ENCODE results near the gene TLR3. TPM values are rescaled to one million over a fixed set of nuclear protein-coding genes. Genes with fewer than 3 reads are reported as not detected.

Gene TLR3
- total RNA-seq, 1 donor from 2014 or later = 1.9 TPM

DNA sequence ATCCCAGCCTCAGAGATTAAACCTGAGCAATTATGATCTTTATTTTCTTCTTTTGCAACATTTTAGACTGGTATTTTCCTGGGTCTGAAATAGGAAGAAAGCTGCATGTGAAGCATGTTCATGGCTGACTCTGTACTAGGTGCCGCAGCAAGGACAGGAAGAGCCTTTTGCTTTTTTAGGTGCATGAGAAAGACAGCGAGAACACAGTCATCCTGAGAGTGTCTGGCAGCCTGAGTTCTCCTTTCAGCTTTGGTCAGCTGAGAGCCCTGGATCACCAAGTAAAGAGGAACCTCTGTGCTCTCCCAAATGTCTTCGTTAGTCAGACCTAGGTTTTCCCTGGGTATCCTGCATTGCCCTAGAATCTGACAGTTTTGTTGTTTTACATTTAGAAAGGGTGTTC is 65.3 kb downstream of the TLR3 start:
- Histone ChIP-seq H3K27me3 (ENCODE audit: insufficient read depth, low read length) (no peaks in the 10 kb centered on the region), H2AFZ (ENCODE audit: low read depth, low read length) (no peak overlapping the region), H3K9ac (ENCODE audit: low read length) (no peak overlapping the region), H3K9me3 (ENCODE audit: insufficient read depth, low read depth, low read length) (no peaks in the 10 kb centered on the region), H3K4me3 (ENCODE audit: insufficient read depth, low read depth, low read length) (no peak overlapping the region), H3K4me2 (ENCODE audit: low read length) (no peak overlapping the region), H3K79me2 (ENCODE audit: insufficient read depth, low read length) (no peaks in the 10 kb centered on the region), H3K27ac (ENCODE audit: low read depth, low read length) (no peak overlapping the region), H4K20me1 (ENCODE audit: insufficient read depth, low read length) (no peaks in the 10 kb centered on the region), H3K4me1 (ENCODE audit: insufficient read depth, low read length) (no peaks in the 10 kb centered on the region), H3K36me3 (ENCODE audit: insufficient read depth, low read length) (no peaks in the 10 kb centered on the region)
- Mint-ChIP-seq H3K4me3 (ENCODE audit: unreplicated experiment) (no peak overlapping the region), H3K9me3 (ENCODE audit: unreplicated experiment) (no peaks in the 10 kb centered on the region), H3K27ac (ENCODE audit: unreplicated experiment) (no peak overlapping the region), H3K36me3 (ENCODE audit: low read depth, unreplicated experiment) (no peaks in the 10 kb centered on the region), H3K27me3 (ENCODE audit: low read depth, unreplicated experiment) (peaks cover 6% of the 10 kb centered on the region), H3K4me1 (ENCODE audit: low read depth, unreplicated experiment) (peaks cover 17% of the 10 kb centered on the region)
- no peak for FAIRE-seq
- TF ChIP-seq, protein P1, sequence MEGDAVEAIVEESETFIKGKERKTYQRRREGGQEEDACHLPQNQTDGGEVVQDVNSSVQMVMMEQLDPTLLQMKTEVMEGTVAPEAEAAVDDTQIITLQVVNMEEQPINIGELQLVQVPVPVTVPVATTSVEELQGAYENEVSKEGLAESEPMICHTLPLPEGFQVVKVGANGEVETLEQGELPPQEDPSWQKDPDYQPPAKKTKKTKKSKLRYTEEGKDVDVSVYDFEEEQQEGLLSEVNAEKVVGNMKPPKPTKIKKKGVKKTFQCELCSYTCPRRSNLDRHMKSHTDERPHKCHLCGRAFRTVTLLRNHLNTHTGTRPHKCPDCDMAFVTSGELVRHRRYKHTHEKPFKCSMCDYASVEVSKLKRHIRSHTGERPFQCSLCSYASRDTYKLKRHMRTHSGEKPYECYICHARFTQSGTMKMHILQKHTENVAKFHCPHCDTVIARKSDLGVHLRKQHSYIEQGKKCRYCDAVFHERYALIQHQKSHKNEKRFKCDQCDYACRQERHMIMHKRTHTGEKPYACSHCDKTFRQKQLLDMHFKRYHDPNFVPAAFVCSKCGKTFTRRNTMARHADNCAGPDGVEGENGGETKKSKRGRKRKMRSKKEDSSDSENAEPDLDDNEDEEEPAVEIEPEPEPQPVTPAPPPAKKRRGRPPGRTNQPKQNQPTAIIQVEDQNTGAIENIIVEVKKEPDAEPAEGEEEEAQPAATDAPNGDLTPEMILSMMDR (IDR thresholded peaks at IDR 0.05; ENCODE audit: insufficient read depth, low read depth, low read length) = no peak
- TF ChIP-seq EZH2 (IDR thresholded peaks at IDR 0.05; ENCODE audit: insufficient read depth, low read length) = no peak
- DNase-seq (ENCODE audit: low read depth) = no peak

DNA sequence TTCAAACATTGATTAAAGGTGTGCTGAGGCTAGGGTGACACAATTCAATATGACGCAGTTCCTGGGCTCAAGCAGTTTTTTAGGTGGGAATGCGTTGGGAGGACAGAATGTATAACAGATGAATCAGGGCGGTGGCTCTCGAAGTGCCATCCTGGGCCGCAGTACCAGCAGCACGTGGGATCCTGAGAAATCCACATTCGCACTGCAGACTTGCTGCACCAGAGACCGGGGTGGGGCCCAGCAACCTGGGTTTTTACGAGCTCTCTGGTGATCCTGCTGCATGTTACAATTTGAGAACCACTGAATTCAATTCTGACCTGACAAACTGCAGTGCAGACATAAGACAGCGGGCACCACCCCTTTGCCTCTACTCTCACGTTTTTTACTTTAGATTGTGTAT is 65.9 kb downstream of the TLR3 start:
- Histone ChIP-seq H2AFZ (ENCODE audit: low read depth, low read length) (no peak overlapping the region), H4K20me1 (ENCODE audit: insufficient read depth, low read length) (no peaks in the 10 kb centered on the region), H3K4me2 (ENCODE audit: low read length) (no peak overlapping the region), H3K4me3 (ENCODE audit: insufficient read depth, low read depth, low read length) (no peak overlapping the region), H3K27ac (ENCODE audit: low read depth, low read length) (no peak overlapping the region), H3K9me3 (ENCODE audit: insufficient read depth, low read depth, low read length) (no peaks in the 10 kb centered on the region), H3K36me3 (ENCODE audit: insufficient read depth, low read length) (no peaks in the 10 kb centered on the region), H3K27me3 (ENCODE audit: insufficient read depth, low read length) (no peaks in the 10 kb centered on the region), H3K4me1 (ENCODE audit: insufficient read depth, low read length) (no peaks in the 10 kb centered on the region), H3K9ac (ENCODE audit: low read length) (no peak overlapping the region), H3K79me2 (ENCODE audit: insufficient read depth, low read length) (no peaks in the 10 kb centered on the region)
- no peak overlapping the region for H3K27ac Mint-ChIP-seq (ENCODE audit: unreplicated experiment)
- H3K36me3 Mint-ChIP-seq (ENCODE audit: low read depth, unreplicated experiment) = no peaks in the 10 kb centered on the region
- DNase-seq (ENCODE audit: low read depth) = no peak
- H3K4me1 Mint-ChIP-seq (ENCODE audit: low read depth, unreplicated experiment) = peaks cover 17% of the 10 kb centered on the region
- no peaks in the 10 kb centered on the region for H3K9me3 Mint-ChIP-seq (ENCODE audit: unreplicated experiment)
- TF ChIP-seq, protein P1 (IDR thresholded peaks at IDR 0.05; ENCODE audit: insufficient read depth, low read depth, low read length) = no peak
- no peak for TF ChIP-seq EZH2 (IDR thresholded peaks at IDR 0.05; ENCODE audit: insufficient read depth, low read length)
- no peak overlapping the region for H3K4me3 Mint-ChIP-seq (ENCODE audit: unreplicated experiment)
- peaks cover 6% of the 10 kb centered on the region for H3K27me3 Mint-ChIP-seq (ENCODE audit: low read depth, unreplicated experiment)
- FAIRE-seq = no peak

DNA sequence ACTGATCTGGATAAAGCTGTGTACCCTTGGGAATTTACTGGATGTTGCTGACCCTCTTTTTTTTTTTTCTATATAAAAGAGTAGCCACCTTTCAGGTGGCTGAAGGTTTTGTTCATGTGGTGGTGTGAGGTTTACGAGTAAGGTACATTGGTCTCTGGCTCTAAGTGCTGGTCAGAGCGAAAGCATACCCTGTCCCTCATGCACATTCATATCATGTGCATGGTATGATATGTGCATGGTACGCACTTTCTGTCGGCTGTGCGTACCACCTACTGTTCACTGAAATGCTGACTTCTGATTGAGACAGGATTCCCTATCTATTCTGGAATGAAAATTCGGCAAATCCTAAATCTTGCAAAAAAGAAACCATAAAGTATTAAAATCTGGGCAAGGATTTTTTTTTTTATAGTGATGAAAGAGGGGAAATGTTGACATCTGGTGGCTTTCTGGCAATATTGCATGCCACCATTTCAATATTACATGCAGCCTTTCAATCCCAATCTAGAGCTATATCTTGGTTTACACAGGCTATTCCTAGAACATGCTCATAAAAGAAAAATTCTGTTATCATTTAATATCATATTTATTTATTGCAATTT is 68.3 kb downstream of the TLR3 start:
- Histone ChIP-seq H3K9me3 (ENCODE audit: insufficient read depth, low read depth, low read length) (no peaks in the 10 kb centered on the region), H3K4me2 (ENCODE audit: low read length) (no peak overlapping the region), H4K20me1 (ENCODE audit: insufficient read depth, low read length) (no peaks in the 10 kb centered on the region), H2AFZ (ENCODE audit: low read depth, low read length) (no peak overlapping the region), H3K27me3 (ENCODE audit: insufficient read depth, low read length) (no peaks in the 10 kb centered on the region), H3K36me3 (ENCODE audit: insufficient read depth, low read length) (no peaks in the 10 kb centered on the region), H3K9ac (ENCODE audit: low read length) (no peak overlapping the region), H3K4me1 (ENCODE audit: insufficient read depth, low read length) (no peaks in the 10 kb centered on the region), H3K79me2 (ENCODE audit: insufficient read depth, low read length) (no peaks in the 10 kb centered on the region), H3K27ac (ENCODE audit: low read depth, low read length) (no peak overlapping the region), H3K4me3 (ENCODE audit: insufficient read depth, low read depth, low read length) (no peak overlapping the region)
- Mint-ChIP-seq H3K36me3 (ENCODE audit: low read depth, unreplicated experiment) (no peaks in the 10 kb centered on the region), H3K4me3 (ENCODE audit: unreplicated experiment) (no peak overlapping the region), H3K27me3 (ENCODE audit: low read depth, unreplicated experiment) (peaks cover 9% of the 10 kb centered on the region), H3K4me1 (ENCODE audit: low read depth, unreplicated experiment) (peaks cover 16% of the 10 kb centered on the region), H3K27ac (ENCODE audit: unreplicated experiment) (no peak overlapping the region), H3K9me3 (ENCODE audit: unreplicated experiment) (no peaks in the 10 kb centered on the region)
- TF ChIP-seq, protein P1 (IDR thresholded peaks at IDR 0.05; ENCODE audit: insufficient read depth, low read depth, low read length) = peak; percentile 80
- TF ChIP-seq EZH2 (IDR thresholded peaks at IDR 0.05; ENCODE audit: insufficient read depth, low read length) = no peak
- DNase-seq (ENCODE audit: low read depth) = peak; percentile 4
- FAIRE-seq = peak; percentile 75
